C4-2B (cell line): ENCODE measurements around the gene KIF5B.

Experiments used
- H3K27ac ChIP-seq: fragments of 450-650 bp; 2 replicates; pipeline ENCODE4 v1.5.1; 2017
- ZFX ChIP-seq: fragments of 450-650 bp; IDR thresholded peaks from 2 replicates; pipeline ENCODE4 v1.6.1; 2017
- TF ChIP-seq, protein P1 (sequence below): fragments of 450-650 bp; conservative IDR thresholded peaks from 2 replicates; pipeline ENCODE4 v1.5.1; 2017; ENCODE audit warnings: mild to moderate bottlenecking

The KIF5B gene

DNA sequence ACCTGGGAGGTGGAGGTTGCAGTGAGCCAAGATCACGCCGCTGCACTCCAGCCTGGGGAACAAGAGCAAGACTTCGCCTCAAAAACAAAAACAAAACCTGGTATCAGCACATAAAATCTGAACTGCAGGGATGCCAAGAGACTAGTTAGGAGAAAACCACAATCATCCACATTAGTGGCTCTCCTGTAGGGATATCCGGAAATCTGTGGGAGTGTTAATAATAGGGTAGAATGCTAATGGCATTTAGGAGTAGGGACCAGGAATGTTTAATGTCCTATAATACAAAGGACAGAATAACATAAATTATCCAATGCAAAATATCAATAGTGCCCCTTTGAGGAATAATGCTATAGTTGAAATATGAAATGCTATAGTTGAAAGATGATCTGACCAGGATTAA is 24.3 kb downstream of the KIF5B start:
- TF ChIP-seq, protein P1, sequence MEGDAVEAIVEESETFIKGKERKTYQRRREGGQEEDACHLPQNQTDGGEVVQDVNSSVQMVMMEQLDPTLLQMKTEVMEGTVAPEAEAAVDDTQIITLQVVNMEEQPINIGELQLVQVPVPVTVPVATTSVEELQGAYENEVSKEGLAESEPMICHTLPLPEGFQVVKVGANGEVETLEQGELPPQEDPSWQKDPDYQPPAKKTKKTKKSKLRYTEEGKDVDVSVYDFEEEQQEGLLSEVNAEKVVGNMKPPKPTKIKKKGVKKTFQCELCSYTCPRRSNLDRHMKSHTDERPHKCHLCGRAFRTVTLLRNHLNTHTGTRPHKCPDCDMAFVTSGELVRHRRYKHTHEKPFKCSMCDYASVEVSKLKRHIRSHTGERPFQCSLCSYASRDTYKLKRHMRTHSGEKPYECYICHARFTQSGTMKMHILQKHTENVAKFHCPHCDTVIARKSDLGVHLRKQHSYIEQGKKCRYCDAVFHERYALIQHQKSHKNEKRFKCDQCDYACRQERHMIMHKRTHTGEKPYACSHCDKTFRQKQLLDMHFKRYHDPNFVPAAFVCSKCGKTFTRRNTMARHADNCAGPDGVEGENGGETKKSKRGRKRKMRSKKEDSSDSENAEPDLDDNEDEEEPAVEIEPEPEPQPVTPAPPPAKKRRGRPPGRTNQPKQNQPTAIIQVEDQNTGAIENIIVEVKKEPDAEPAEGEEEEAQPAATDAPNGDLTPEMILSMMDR, result no peak
- no peak for TF ChIP-seq ZFX
- no peak overlapping the region for H3K27ac ChIP-seq

DNA sequence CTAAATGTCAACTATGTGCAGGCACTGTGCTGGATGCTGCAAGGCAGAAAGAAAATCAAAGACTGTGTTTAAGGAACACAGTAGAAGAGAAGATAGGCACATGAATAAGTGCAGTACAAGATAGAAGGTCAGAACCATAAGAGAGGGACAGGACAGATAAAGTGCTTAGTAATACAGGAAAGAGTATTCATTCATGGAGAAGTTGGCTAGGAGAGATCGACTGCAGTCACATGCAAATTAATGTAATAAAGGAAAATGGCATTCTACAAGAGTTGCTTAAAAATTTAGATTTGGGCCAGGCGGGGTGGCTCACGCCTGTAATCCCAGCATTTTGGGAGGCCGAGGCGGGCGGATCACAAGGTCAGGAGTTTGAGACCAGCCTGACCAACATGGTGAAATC is 24.8 kb downstream of the KIF5B start:
- no peak overlapping the region for H3K27ac ChIP-seq
- TF ChIP-seq, protein P1, result no peak
- no peak for TF ChIP-seq ZFX

DNA sequence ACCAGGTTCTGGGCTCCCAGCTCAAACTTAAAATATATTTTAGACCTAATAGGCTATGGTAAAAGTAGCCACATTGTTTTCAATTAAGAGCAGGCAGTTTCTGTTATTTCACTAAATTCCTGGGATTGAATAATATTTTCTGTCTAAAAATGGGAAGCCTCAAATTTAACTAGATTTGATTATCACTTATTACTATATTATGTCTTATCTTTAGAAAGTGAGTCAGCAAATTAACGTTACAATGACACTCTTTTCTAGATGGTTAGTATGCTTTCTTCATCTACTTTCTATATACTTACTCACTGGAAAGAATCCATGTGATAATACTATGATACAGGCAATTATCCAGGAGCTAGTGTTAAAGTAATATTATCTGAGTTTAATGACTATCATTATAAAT is 27.5 kb downstream of the KIF5B start:
- TF ChIP-seq, protein P1, result no peak
- TF ChIP-seq ZFX, result no peak

DNA sequence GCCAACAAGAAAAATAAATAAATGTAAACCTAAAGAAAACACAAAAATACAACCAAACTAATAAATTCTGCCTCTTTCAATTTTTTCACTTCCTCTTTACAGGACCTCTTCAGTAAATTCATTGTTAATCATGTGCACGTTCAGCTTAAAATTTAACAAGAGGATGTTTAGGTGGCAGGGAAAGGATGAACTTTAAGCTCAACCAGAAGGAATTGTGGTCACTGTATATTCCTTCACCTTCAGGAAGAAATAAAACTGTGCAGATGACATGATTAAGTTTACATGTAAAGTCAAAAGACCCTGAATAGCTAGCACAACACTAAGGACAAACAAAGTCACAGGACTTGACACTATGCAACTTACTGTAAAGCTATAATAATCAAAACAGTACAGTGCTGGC is 33.0 kb downstream of the KIF5B start:
- TF ChIP-seq ZFX, result no peak
- TF ChIP-seq, protein P1, result no peak
- no peak overlapping the region for H3K27ac ChIP-seq

More for the DNA sequence above, 27.5 kb downstream of the KIF5B start:
- no peak overlapping the region for H3K27ac ChIP-seq

DNA sequence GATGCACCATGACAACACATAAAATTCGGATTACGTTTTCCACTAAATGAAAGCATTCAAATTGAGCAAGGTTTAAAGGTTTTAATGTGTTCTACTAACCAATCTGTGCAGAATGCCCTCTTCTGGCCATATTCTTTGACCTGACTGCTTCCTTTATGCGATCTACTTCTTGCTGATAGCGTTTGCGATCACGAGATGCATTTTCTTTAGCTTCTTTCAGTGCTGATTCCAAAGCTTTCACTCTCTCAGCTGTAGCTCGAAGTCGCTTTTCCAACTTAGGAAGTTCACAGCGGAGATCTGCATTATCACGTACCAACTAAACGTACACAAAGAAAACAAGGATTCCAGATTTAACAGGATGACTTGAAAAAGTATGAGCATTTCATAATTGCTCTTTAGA is 39.2 kb downstream of the KIF5B start:
- TF ChIP-seq, protein P1, result peak; percentile 14; the same call in 1 of the 2 replicates
- no peak for TF ChIP-seq ZFX
- no peak overlapping the region for H3K27ac ChIP-seq

DNA sequence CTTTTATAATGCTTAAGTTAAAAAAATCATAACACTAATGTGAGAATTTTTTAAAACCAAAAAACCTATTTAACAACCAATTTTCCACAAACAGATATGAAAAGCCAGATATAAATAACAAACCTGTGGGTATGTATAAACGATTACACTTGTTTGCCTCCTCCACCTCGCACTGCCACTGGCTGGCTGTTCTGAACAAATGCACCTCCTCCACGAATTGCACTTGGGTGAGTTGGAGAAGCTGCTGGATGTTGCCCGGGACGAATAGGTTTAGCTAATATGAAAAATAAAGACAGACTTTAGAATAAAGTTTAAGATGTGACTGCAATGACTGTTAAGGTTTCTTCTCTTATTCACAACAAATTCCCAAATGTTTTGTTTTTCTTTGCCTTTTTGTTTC is 40.8 kb downstream of the KIF5B start:
- H3K27ac ChIP-seq, result no peak overlapping the region
- TF ChIP-seq ZFX, result no peak
- TF ChIP-seq, protein P1, result no peak

DNA sequence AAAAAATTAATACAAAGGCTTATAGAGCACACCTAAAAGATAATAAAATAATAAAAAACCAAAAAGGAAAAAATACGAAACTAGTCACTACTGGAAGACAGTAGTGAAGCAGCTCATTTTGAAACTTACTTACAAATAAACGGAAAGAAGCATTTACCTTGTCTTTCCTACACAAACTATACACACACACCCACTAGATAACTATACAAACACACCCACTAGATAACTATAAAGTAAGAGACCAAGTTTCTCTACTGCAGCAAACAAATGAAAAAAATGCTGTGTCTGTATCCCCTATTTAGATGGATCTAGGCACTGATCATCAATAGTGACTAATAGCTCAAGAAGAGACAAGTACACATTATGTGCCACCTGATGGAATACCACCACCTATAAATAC is 49.2 kb downstream of the KIF5B start:
- no peak for TF ChIP-seq ZFX
- TF ChIP-seq, protein P1, result no peak
- no peak overlapping the region for H3K27ac ChIP-seq
